Neural cell (in vitro differentiated cells): ENCODE measurements around the gene CACNA2D2.

Experiments used
- EP300 ChIP-seq: fragments of 450-650 bp; conservative IDR thresholded peaks from 2 replicates; pipeline ENCODE4 v1.6.1; 2014; ENCODE audit warnings: antibody characterized with exemption, mild to moderate bottlenecking, moderate library complexity; ENCODE audit not compliant: poor library complexity, severe bottlenecking
- EZH2 ChIP-seq: fragments of 200-600, 300-800 bp; shearing (Covaris generic), sonication (generic); IDR thresholded peaks from 2 replicates; pipeline ENCODE4 v1.6.1; 2014; ENCODE audit warnings: antibody characterized with exemption, low read length, borderline replicate concordance, mild to moderate bottlenecking; ENCODE audit not compliant: insufficient read depth, poor library complexity, severe bottlenecking
- POLR2AphosphoS5 ChIP-seq: IDR thresholded peaks from 2 replicates; pipeline ENCODE4 v1.6.1; 2012
- RAD21 ChIP-seq: fragments of 450-650 bp; conservative IDR thresholded peaks from 2 replicates; pipeline ENCODE4 v1.6.1; 2014; ENCODE audit warnings: antibody characterized with exemption, mild to moderate bottlenecking, moderate library complexity
- TF ChIP-seq, protein P1 (sequence below): fragments of 450-650 bp; IDR thresholded peaks from 2 replicates; pipeline ENCODE4 v1.5.1; 2014; ENCODE audit warnings: antibody characterized with exemption, mild to moderate bottlenecking, moderate library complexity; ENCODE audit not compliant: poor library complexity, severe bottlenecking

DNA sequence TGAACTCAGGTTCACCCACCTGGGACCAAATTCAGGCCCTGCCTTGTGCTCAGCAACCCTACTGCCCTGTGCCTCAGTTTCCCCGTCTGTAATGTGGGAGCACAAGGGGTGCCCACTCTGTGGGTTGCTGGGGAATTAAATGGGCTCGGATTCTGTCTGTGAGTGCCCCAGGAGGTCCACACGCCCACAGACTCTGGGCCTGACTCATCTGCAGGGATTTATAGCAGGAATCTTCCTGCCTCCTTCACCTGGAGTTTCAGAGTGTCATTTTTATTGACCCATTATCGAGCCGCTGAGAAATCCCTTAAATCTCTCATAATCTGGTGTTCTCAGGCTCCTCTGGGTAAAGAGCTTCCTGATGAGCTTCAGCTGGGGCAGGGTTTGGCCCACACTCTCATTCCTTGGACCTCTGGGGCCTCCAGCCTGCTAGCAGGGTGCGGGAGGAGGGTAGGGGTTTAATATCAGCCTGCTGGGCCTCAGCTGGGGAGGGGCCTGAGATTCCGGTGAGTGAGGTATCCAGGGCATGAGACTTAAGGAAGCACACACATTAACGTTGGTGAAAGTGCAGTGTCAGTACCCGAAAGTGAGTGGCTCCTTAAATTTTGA is 47.7 kb upstream of the CACNA2D2 start:
- TF ChIP-seq, protein P1, sequence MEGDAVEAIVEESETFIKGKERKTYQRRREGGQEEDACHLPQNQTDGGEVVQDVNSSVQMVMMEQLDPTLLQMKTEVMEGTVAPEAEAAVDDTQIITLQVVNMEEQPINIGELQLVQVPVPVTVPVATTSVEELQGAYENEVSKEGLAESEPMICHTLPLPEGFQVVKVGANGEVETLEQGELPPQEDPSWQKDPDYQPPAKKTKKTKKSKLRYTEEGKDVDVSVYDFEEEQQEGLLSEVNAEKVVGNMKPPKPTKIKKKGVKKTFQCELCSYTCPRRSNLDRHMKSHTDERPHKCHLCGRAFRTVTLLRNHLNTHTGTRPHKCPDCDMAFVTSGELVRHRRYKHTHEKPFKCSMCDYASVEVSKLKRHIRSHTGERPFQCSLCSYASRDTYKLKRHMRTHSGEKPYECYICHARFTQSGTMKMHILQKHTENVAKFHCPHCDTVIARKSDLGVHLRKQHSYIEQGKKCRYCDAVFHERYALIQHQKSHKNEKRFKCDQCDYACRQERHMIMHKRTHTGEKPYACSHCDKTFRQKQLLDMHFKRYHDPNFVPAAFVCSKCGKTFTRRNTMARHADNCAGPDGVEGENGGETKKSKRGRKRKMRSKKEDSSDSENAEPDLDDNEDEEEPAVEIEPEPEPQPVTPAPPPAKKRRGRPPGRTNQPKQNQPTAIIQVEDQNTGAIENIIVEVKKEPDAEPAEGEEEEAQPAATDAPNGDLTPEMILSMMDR: no peak
- no peak for TF ChIP-seq EZH2
- TF ChIP-seq POLR2AphosphoS5: no peak
- TF ChIP-seq EP300: no peak
- no peak for TF ChIP-seq RAD21
